Glutamatergic neuron (in vitro differentiated cells): ENCODE measurements around the gene LZTR1. TPM values are rescaled to one million over a fixed set of nuclear protein-coding genes. Genes with fewer than 3 reads are reported as not detected.
A peak's percentile ranks its signal among the peaks of the same experiment; 100 is the strongest.
"Not testable (repeated sequence)": the region's sequence is repeated elsewhere in the genome, so short reads cannot be mapped to it uniquely, and the experiment has no call there.

Experiments
- DNase-seq: peaks from one replicate; pipeline ENCODE4 v3.0.0; 2022
- H3K27ac Mint-ChIP-seq: one replicate; pipeline ENCODE4 v1.8.0; 2020; ENCODE audit warnings: mild to moderate bottlenecking, mixed read lengths, inconsistent platforms; ENCODE audit not compliant: unreplicated experiment
- H3K27me3 Mint-ChIP-seq: one replicate; pipeline ENCODE4 v1.8.0; 2020; ENCODE audit warnings: mild to moderate bottlenecking, moderate library complexity, mixed read lengths, inconsistent platforms; ENCODE audit not compliant: unreplicated experiment
- H3K36me3 Mint-ChIP-seq: one replicate; pipeline ENCODE4 v1.8.0; 2020; ENCODE audit warnings: mild to moderate bottlenecking, mixed read lengths, inconsistent platforms; ENCODE audit not compliant: unreplicated experiment
- H3K4me1 Mint-ChIP-seq: one replicate; pipeline ENCODE4 v1.8.0; 2020; ENCODE audit warnings: mild to moderate bottlenecking, low read depth, mixed read lengths, inconsistent platforms; ENCODE audit not compliant: unreplicated experiment
- H3K4me3 Mint-ChIP-seq: one replicate; pipeline ENCODE4 v1.8.0; 2020; ENCODE audit warnings: mild to moderate bottlenecking, mixed read lengths, inconsistent platforms; ENCODE audit not compliant: unreplicated experiment
- H3K9me3 Mint-ChIP-seq: one replicate; pipeline ENCODE4 v1.8.0; 2020; ENCODE audit warnings: mild to moderate bottlenecking, moderate library complexity, mixed read lengths, inconsistent platforms; ENCODE audit not compliant: unreplicated experiment
- CTCF ChIP-seq: fragments of 200-600 bp; sonication (generic); IDR thresholded peaks from one replicate; pipeline ENCODE4 v1.5.0; 2021; ENCODE audit not compliant: partially characterized antibody, unreplicated experiment
- microRNA-seq: library from miRNA; unstranded; fragments of <30 nt; microRNA quantifications from one replicate; pipeline ENCODE4, GENCODE V29; 2020; ENCODE audit not compliant: unreplicated experiment
- total RNA-seq: library from RNA; stranded (reverse); fragmentation: NEBNext Ultra II Directional; extraction: Animal tissue kit (Norgen Biotek cat#: 25700); gene quantifications from one replicate; pipeline ENCODE4 v1.2.1, GENCODE V29; 2021; ENCODE audit not compliant: unreplicated experiment

The LZTR1 gene
- total RNA-seq, 1 donor from 2014 or later = 165 TPM

- peak within 1 kb of the TSS; percentile 93 for H3K4me3 Mint-ChIP-seq
- TF ChIP-seq CTCF = no peak
- H3K4me1 Mint-ChIP-seq = peaks cover 28% of the 10 kb centered on the region
- peaks cover 11% of the 10 kb centered on the region for H3K27me3 Mint-ChIP-seq
- H3K9me3 Mint-ChIP-seq = peaks cover 19% of the 10 kb centered on the region
- H3K27ac Mint-ChIP-seq = peak within 1 kb of the TSS; percentile 95
- DNase-seq = peak; percentile 98
- H3K36me3 Mint-ChIP-seq = no peaks in the 10 kb centered on the region
Measured at GRCh38 chr22:21045585-21046294, 63.6 kb downstream of the LZTR1 start, which contains the start of gene LRRC74B. Gene LRRC74B (plus strand): TSS chr22:21045946. CDS start chr22:21045987, 41 bp downstream.

- no peak for TF ChIP-seq CTCF
- peak overlapping the region; percentile 82 for H3K27ac Mint-ChIP-seq
- peaks cover 39% of the 10 kb centered on the region for H3K4me1 Mint-ChIP-seq
- peaks cover 19% of the 10 kb centered on the region for H3K9me3 Mint-ChIP-seq
- no peak for DNase-seq
- H3K4me3 Mint-ChIP-seq = no peak overlapping the region
- H3K36me3 Mint-ChIP-seq = no peaks in the 10 kb centered on the region
- peaks cover 16% of the 10 kb centered on the region for H3K27me3 Mint-ChIP-seq
Measured at GRCh38 chr22:21047035-21047661, 65.1 kb downstream of the LZTR1 start.

GRCh38 chr22:21047730-21048129 lies 65.6 kb downstream of the LZTR1 start:
- no peak overlapping the region for H3K4me3 Mint-ChIP-seq
- no peak for TF ChIP-seq CTCF

GRCh38 chr22:21048448-21048847 lies 66.4 kb downstream of the LZTR1 start:
- DNase-seq, H3K36me3 Mint-ChIP-seq, H3K4me3 Mint-ChIP-seq: not testable (repeated sequence)
- Mint-ChIP-seq H3K4me1 (peaks cover 41% of the 10 kb centered on the region), H3K9me3 (peaks cover 16% of the 10 kb centered on the region), H3K27ac (peak overlapping the region; percentile 48), H3K27me3 (peaks cover 17% of the 10 kb centered on the region)

More at GRCh38 chr22:21047730-21048129, 65.6 kb downstream of the LZTR1 start:
- Mint-ChIP-seq H3K36me3 (no peaks in the 10 kb centered on the region), H3K27me3 (peaks cover 16% of the 10 kb centered on the region), H3K9me3 (peaks cover 21% of the 10 kb centered on the region), H3K4me1 (peaks cover 41% of the 10 kb centered on the region), H3K27ac (peak overlapping the region; percentile 82)
- peak; percentile 48 for DNase-seq

Small RNA genes lying within 50 kb of the gene (microRNA-seq; reads per million reads assigned to microRNA genes)
- not detected for gene MIR649

Other genes with a start within 250 kb of the LZTR1 start
- gene SERPIND1, start 208.2 kb upstream of the LZTR1 start, total RNA-seq = not detected
- 165 TPM for gene PI4KA, start 123.5 kb upstream of the LZTR1 start, total RNA-seq
- gene SNAP29, start 123.3 kb upstream of the LZTR1 start, total RNA-seq = 22.9 TPM
- gene CRKL, start 64.9 kb upstream of the LZTR1 start, total RNA-seq = 59.6 TPM
- 0.64 TPM for gene AIFM3, start 15.0 kb upstream of the LZTR1 start, total RNA-seq
- gene THAP7, start 19.8 kb downstream of the LZTR1 start, total RNA-seq = 17.8 TPM
- gene P2RX6, start 32.9 kb downstream of the LZTR1 start, total RNA-seq = 1.5 TPM
- gene SLC7A4, start 50.3 kb downstream of the LZTR1 start, total RNA-seq = 0.59 TPM
- not detected for gene LRRC74B, start 63.6 kb downstream of the LZTR1 start, total RNA-seq